ENCODE measurements around the gene HLA-F.

The HLA-F gene

DNA sequence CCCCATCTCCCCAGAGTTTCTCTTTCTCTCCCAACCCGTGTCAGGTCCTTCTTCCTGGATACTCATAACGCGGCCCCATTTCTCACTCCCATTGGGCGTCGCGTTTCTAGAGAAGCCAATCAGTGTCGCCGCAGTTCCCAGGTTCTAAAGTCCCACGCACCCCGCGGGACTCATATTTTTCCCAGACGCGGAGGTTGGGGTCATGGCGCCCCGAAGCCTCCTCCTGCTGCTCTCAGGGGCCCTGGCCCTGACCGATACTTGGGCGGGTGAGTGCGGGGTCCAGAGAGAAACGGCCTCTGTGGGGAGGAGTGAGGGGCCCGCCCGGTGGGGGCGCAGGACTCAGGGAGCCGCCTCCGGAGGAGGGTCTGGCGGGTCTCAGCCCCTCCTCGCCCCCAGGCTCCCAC is at the start of gene HLA-F:
TSS of gene HLA-F (plus strand) at position 173 of the 404 bp plus-strand sequence. CDS start at position 203, 30 bp downstream.
- peak within 1 kb of the TSS; percentile 53 for H3K4me3 ChIP-seq (ENCODE audit: control insufficient read depth, low read depth, low read length)
- TF ChIP-seq, protein P1, sequence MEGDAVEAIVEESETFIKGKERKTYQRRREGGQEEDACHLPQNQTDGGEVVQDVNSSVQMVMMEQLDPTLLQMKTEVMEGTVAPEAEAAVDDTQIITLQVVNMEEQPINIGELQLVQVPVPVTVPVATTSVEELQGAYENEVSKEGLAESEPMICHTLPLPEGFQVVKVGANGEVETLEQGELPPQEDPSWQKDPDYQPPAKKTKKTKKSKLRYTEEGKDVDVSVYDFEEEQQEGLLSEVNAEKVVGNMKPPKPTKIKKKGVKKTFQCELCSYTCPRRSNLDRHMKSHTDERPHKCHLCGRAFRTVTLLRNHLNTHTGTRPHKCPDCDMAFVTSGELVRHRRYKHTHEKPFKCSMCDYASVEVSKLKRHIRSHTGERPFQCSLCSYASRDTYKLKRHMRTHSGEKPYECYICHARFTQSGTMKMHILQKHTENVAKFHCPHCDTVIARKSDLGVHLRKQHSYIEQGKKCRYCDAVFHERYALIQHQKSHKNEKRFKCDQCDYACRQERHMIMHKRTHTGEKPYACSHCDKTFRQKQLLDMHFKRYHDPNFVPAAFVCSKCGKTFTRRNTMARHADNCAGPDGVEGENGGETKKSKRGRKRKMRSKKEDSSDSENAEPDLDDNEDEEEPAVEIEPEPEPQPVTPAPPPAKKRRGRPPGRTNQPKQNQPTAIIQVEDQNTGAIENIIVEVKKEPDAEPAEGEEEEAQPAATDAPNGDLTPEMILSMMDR (conservative IDR thresholded peaks at IDR 0.05; ENCODE audit: control insufficient read depth, insufficient read depth, low read depth, low read length): no peak
- DNase-seq (ENCODE audit: low read depth): peak; percentile 76

DNA sequence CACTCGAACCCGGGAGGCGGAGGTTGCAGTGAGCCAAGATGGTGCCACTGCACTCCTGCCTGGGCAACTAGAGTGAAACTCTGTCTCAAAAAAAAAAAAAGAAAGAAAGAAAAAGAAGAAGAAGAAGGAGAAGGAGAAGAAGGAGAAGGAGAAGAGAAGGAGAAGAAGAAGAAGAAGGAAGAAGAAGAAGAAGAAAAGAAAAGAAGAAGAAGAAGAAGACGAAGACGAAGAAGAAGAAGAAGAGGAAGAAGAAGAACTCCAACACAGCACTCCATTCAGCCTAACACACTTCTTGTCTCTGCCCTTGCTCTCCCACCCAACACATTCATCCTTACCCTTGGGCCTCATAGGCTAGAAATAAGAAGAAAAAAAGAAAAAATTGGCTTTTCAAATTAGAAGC is 49.2 kb upstream of the HLA-F start:
- TF ChIP-seq, protein P1 (conservative IDR thresholded peaks at IDR 0.05; ENCODE audit: control insufficient read depth, insufficient read depth, low read depth, low read length): no peak
- no peak for DNase-seq (ENCODE audit: low read depth)
- H3K4me3 ChIP-seq (ENCODE audit: control insufficient read depth, low read depth, low read length): no peak overlapping the region

DNA sequence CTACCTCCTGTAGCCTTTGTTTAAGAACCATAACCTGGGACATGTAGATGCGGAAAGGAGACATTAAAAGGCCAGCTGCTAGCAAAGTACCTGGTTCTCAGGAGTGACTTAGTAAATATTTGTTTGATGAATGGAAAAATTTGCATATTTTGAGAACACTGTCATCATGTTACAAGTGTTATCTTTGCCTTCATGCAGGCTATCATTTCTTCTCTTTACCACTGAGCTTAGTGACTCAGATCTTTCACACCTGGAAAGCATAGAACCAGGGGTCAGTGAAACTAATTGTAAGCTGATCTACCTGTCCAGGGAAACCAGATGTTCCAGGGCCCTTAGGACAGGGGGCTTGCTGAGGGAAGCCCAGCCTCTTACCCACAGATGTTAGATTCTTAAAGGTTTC is 47.7 kb upstream of the HLA-F start:
- H3K4me3 ChIP-seq (ENCODE audit: control insufficient read depth, low read depth, low read length): no peak overlapping the region
- TF ChIP-seq, protein P1 (conservative IDR thresholded peaks at IDR 0.05; ENCODE audit: control insufficient read depth, insufficient read depth, low read depth, low read length): no peak
- DNase-seq (ENCODE audit: low read depth): no peak

DNA sequence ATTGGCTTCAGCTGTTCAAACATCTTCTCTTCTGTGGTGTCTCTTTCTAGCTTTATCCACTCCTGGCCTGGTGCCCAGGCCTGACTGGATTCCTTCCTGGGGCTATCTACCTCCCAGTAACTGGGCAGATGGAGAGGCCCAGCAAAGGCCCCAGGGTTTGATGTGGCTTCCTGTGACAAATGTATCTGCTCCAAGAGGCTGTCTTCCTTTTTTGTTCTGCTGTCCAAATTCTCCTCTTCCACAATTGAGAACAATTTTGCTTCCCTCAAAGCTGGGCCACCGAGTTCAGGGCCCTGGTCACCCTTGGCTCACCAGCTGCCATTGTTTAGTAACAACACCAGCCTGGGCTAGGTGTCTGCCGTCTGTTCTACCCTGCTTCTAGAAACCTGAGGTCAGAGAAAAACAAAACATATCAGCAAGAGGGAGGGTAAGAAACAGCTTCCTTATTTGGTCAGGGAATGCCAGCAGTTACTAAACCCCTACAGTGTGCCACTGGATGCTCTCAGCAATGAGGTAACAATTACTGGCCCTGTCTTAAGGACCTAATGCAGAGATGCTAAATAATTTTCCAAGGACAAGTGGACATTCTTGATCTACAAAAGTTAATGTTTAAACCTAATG is 46.1 kb upstream of the HLA-F start:
- no peak overlapping the region for H3K4me3 ChIP-seq (ENCODE audit: control insufficient read depth, low read depth, low read length)
- DNase-seq (ENCODE audit: low read depth): no peak
- TF ChIP-seq, protein P1 (conservative IDR thresholded peaks at IDR 0.05; ENCODE audit: control insufficient read depth, insufficient read depth, low read depth, low read length): no peak

DNA sequence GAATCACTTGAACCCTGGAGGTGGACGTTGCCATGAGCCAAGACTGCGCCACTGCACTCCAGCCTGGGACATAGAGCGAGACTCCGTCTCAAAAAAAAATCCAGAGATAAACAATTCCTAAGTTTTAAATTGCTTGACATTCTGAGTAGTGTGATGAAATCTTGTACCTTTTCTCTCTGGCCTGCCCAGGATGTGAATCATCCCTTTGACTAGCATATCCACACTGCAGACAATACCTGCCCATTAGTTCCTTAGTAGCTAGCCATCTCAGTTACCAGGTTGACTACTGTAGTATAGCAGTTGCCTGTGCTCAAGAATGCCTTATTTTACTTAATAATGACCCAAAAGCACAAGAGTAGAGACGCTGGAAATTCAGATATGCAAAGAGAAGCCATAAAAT is 45.1 kb upstream of the HLA-F start:
- no peak overlapping the region for H3K4me3 ChIP-seq (ENCODE audit: control insufficient read depth, low read depth, low read length)
- TF ChIP-seq, protein P1 (conservative IDR thresholded peaks at IDR 0.05; ENCODE audit: control insufficient read depth, insufficient read depth, low read depth, low read length): no peak
- DNase-seq (ENCODE audit: low read depth): no peak

DNA sequence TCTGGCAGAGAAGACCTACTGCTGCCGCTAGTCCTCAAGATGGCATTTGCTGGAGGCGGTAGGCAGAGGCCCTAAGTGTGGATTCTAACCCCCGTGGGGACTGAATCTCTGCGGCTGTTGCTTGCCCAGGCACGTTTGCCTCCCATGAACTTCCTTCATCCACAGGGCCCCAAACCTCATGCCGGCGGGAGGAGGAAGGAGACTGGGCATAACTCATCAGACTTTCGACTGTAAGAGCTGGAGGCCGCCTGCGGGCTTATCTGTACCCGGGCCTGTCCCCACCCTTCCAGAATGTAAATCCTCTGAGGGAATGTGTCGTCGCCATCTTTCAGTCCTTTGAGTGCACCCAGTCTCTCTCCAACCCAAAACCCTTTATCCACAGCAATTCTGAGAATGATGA is 43.3 kb upstream of the HLA-F start:
- no peak overlapping the region for H3K4me3 ChIP-seq (ENCODE audit: control insufficient read depth, low read depth, low read length)
- no peak for DNase-seq (ENCODE audit: low read depth)
- TF ChIP-seq, protein P1 (conservative IDR thresholded peaks at IDR 0.05; ENCODE audit: control insufficient read depth, insufficient read depth, low read depth, low read length): no peak

DNA sequence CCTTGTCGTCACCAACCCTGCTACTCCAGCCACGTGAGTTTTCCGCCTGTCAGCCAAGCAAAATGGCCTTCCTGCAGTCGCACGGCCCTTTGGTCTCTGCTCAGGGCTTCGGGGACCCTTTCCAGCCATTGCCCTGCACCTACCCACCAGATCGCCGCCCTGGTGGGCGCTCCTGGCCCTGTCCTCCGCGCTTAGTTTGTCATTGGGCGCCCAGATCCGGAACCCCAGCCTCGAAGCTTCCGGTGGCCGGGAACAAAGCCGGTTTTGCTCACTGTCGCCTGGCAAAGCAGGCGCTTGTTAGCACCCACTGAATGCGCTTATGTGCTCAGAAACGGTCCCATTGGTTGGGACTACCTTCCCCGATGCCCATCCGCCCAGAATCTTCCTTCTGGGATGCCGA is 42.8 kb upstream of the HLA-F start:
- TF ChIP-seq, protein P1 (conservative IDR thresholded peaks at IDR 0.05; ENCODE audit: control insufficient read depth, insufficient read depth, low read depth, low read length): no peak
- DNase-seq (ENCODE audit: low read depth): no peak
- no peak overlapping the region for H3K4me3 ChIP-seq (ENCODE audit: control insufficient read depth, low read depth, low read length)
